Keratinocyte (primary cell): ENCODE results near the gene TMEFF2.

Source experiments
- EZH2 ChIP-seq: IDR thresholded peaks from one replicate; pipeline ENCODE4 v1.6.1; 2012; ENCODE audit warnings: inconsistent platforms, mild to moderate bottlenecking, low read length, moderate library complexity
- TF ChIP-seq, protein P1 (sequence below), 3 experiments: IDR thresholded peaks in 1 of 3; conservative IDR thresholded peaks in 1 of 3; optimal IDR thresholded peaks in 1 of 3; 2 replicates in 2 of 3; 3 replicates in 1 of 3; pipeline versions ENCODE3 to v1.5.1; 2011; ENCODE audit warnings: low read length in 3 of 3, mild to moderate bottlenecking in 3 of 3, moderate library complexity in 2 of 3, control low read depth in 1 of 3, inconsistent platforms in 1 of 3; ENCODE audit not compliant: insufficient read depth in 2 of 3; ENCODE audit errors: extremely low read depth in 1 of 3

GRCh38 chr2:192146069-192147015, 48.4 kb downstream of the TMEFF2 start:
- TF ChIP-seq, protein P1, sequence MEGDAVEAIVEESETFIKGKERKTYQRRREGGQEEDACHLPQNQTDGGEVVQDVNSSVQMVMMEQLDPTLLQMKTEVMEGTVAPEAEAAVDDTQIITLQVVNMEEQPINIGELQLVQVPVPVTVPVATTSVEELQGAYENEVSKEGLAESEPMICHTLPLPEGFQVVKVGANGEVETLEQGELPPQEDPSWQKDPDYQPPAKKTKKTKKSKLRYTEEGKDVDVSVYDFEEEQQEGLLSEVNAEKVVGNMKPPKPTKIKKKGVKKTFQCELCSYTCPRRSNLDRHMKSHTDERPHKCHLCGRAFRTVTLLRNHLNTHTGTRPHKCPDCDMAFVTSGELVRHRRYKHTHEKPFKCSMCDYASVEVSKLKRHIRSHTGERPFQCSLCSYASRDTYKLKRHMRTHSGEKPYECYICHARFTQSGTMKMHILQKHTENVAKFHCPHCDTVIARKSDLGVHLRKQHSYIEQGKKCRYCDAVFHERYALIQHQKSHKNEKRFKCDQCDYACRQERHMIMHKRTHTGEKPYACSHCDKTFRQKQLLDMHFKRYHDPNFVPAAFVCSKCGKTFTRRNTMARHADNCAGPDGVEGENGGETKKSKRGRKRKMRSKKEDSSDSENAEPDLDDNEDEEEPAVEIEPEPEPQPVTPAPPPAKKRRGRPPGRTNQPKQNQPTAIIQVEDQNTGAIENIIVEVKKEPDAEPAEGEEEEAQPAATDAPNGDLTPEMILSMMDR (optimal IDR thresholded peaks at IDR 0.05 in 1 of 3, IDR thresholded peaks at IDR 0.05 in 1 of 3, conservative IDR thresholded peaks at IDR 0.05 in 1 of 3; ENCODE audit: extremely low read depth in 1 of 3, insufficient read depth in 2 of 3, low read length in 3 of 3), result no peak
- no peak for TF ChIP-seq EZH2
